Natural killer cell (primary cell): Measurements from ENCODE around the gene CGREF1. TPM values are rescaled to one million over a fixed set of nuclear protein-coding genes. Genes with fewer than 3 reads are reported as not detected.
A peak's percentile ranks its signal among the peaks of the same experiment; 100 is the strongest.

ENCODE experiments used
- ATAC-seq, 3 donors: fragments of 150-1000 bp in 2 of 3; fragments of 200-7000 bp in 1 of 3; cut with Tn5 transposase; 1 replicate in 1 of 3; 2 replicates in 2 of 3; pipeline ENCODE4 v1.10.0; 2021; ENCODE audit warnings: mild to moderate bottlenecking in 2 of 3, moderate library complexity in 2 of 3
- DNase-seq, 2 donors: peaks; one replicate each; pipeline versions ENCODE4 v3.0.0 to v3.0.0-alpha.2; 2013 to 2021; ENCODE audit warnings: mixed read lengths in 1 of 2
- H3K27ac ChIP-seq: one replicate; pipeline ENCODE4 v1.5.1; 2013; ENCODE audit warnings: mild to moderate bottlenecking, low read length
- H3K27me3 ChIP-seq: one replicate; pipeline ENCODE4 v1.6.1; 2013; ENCODE audit warnings: low read length; ENCODE audit not compliant: control insufficient read depth, insufficient read depth
- H3K36me3 ChIP-seq: one replicate; pipeline ENCODE4 v1.6.1; 2013; ENCODE audit warnings: low read length; ENCODE audit not compliant: control insufficient read depth, insufficient read depth
- H3K4me1 ChIP-seq: one replicate; pipeline ENCODE4 v1.6.1; 2013; ENCODE audit warnings: low read length; ENCODE audit not compliant: control insufficient read depth, insufficient read depth
- H3K4me3 ChIP-seq: one replicate; pipeline ENCODE4 v1.5.1; 2013; ENCODE audit warnings: low read length
- H3K9me3 ChIP-seq: one replicate; pipeline ENCODE4 v1.6.1; 2013; ENCODE audit warnings: low read length; ENCODE audit not compliant: control insufficient read depth, insufficient read depth
- H3K27ac Mint-ChIP-seq, 2 donors: one replicate each; pipeline ENCODE4 v1.8.0; 2022; ENCODE audit warnings: mild to moderate bottlenecking in 2 of 2, mixed read lengths in 2 of 2, moderate library complexity in 1 of 2
- H3K27me3 Mint-ChIP-seq, 2 donors: one replicate each; pipeline ENCODE4 v1.8.0; 2022; ENCODE audit warnings: low read depth in 2 of 2, mixed read lengths in 2 of 2
- H3K36me3 Mint-ChIP-seq: one replicate; pipeline ENCODE4 v1.8.0; 2022; ENCODE audit warnings: mixed read lengths
- H3K4me1 Mint-ChIP-seq, 2 donors: one replicate each; pipeline ENCODE4 v1.8.0; 2022; ENCODE audit warnings: mixed read lengths in 2 of 2
- H3K4me3 Mint-ChIP-seq: one replicate; pipeline ENCODE4 v1.8.0; 2022; ENCODE audit warnings: mild to moderate bottlenecking, moderate library complexity, mixed read lengths
- H3K9me3 Mint-ChIP-seq, 2 donors: one replicate each; pipeline ENCODE4 v1.8.0; 2022; ENCODE audit warnings: mixed read lengths in 2 of 2
- WGBS: methylation state at CpG from one replicate; pipeline ENCODE4 v1.1.7; 2013; ENCODE audit warnings: missing lambda C conversion rate; ENCODE audit not compliant: insufficient coverage; 5-methylcytosine and 5-hydroxymethylcytosine counted together
- intact Hi-C: fragments of 100-400 bp; cut with micrococcal nuclease; formaldehyde crosslinking; loops from one replicate; pipeline ENCODE4 v1.14.2; 2022
- total RNA-seq, 4 donors: library from RNA; stranded (reverse); fragments of 120-200 nt in 1 of 4; gene quantifications; one replicate each; pipeline versions ENCODE4 v1.2.3 to v1.2.4, GENCODE V29; 2013 to 2022
- TF ChIP-seq, protein P1 (sequence below): fragments of 200-600 bp; IDR thresholded peaks from one replicate; pipeline ENCODE4 v1.8.0; 2022; ENCODE audit warnings: antibody characterized with exemption

Gene CGREF1
- total RNA-seq, 3 donors from 2014 or later (not counting 1 experiment from before 2014, with no cell fraction given): not detected

- H3K4me3 Mint-ChIP-seq: no peak overlapping the region
- TF ChIP-seq, protein P1, sequence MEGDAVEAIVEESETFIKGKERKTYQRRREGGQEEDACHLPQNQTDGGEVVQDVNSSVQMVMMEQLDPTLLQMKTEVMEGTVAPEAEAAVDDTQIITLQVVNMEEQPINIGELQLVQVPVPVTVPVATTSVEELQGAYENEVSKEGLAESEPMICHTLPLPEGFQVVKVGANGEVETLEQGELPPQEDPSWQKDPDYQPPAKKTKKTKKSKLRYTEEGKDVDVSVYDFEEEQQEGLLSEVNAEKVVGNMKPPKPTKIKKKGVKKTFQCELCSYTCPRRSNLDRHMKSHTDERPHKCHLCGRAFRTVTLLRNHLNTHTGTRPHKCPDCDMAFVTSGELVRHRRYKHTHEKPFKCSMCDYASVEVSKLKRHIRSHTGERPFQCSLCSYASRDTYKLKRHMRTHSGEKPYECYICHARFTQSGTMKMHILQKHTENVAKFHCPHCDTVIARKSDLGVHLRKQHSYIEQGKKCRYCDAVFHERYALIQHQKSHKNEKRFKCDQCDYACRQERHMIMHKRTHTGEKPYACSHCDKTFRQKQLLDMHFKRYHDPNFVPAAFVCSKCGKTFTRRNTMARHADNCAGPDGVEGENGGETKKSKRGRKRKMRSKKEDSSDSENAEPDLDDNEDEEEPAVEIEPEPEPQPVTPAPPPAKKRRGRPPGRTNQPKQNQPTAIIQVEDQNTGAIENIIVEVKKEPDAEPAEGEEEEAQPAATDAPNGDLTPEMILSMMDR: no peak
- no peak overlapping the region for H3K27ac Mint-ChIP-seq
- no peaks in the 10 kb centered on the region for H3K27me3 ChIP-seq
- no peak overlapping the region for H3K4me3 ChIP-seq
- no peaks in the 10 kb centered on the region for H3K9me3 ChIP-seq
- H3K36me3 ChIP-seq: no peaks in the 10 kb centered on the region
- ATAC-seq: no peak
- intact Hi-C loops: no loop called here
- 77% methylated on average over 3 of the region's 3 CpGs for WGBS
- H3K9me3 Mint-ChIP-seq: no peaks in the 10 kb centered on the region
- H3K27ac ChIP-seq: no peak overlapping the region
- H3K27me3 Mint-ChIP-seq: no peaks in the 10 kb centered on the region
- no peak for DNase-seq
- peaks cover 0 to 16% of the 10 kb centered on the region in 2 donors for H3K4me1 Mint-ChIP-seq
- H3K36me3 Mint-ChIP-seq: no peaks in the 10 kb centered on the region
- H3K4me1 ChIP-seq: peaks cover 9% of the 10 kb centered on the region
Measured at GRCh38 chr2:27096748-27097297, 22.1 kb downstream of the CGREF1 start.

- H3K4me3 ChIP-seq: no peak overlapping the region
- no peaks in the 10 kb centered on the region for H3K27me3 ChIP-seq
- DNase-seq: peak in 1 of 2 donors; percentile 69
- peak; percentile 63 to 94 (median 88) for ATAC-seq
- 37% methylated on average over 18 of the region's 18 CpGs for WGBS
- TF ChIP-seq, protein P1: no peak
- intact Hi-C loops: no loop called here
- H3K4me1 ChIP-seq: peaks cover 9% of the 10 kb centered on the region
- Mint-ChIP-seq H3K4me1 (peaks cover 0 to 16% of the 10 kb centered on the region in 2 donors), H3K4me3 (peak overlapping the region; percentile 61), H3K9me3 (no peaks in the 10 kb centered on the region), H3K27me3 (no peaks in the 10 kb centered on the region), H3K27ac (no peak overlapping the region), H3K36me3 (no peaks in the 10 kb centered on the region)
- no peak overlapping the region for H3K27ac ChIP-seq
- no peaks in the 10 kb centered on the region for H3K9me3 ChIP-seq
- H3K36me3 ChIP-seq: no peaks in the 10 kb centered on the region
Measured at GRCh38 chr2:27095745-27096651, 22.9 kb downstream of the CGREF1 start.

DNA sequence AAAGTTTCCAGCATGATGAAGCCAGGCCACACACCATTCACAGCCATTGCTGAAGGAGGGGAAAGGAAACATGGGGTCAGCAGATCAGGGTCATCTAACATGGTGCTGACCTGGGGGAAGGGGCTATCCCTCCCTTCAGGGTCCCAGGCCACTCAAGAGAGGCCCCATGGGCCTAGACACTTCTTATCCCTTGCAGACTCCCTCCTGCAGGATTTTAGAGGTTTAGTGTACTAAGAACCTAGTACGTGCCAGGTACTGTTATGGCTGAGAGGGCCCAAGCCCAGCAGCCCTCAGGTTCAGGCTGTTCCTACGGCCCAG lies 23.5 kb downstream of the CGREF1 start:
- Mint-ChIP-seq H3K27ac (no peak overlapping the region), H3K4me3 (peak overlapping the region; percentile 18), H3K36me3 (no peaks in the 10 kb centered on the region), H3K4me1 (peaks cover 0 to 16% of the 10 kb centered on the region in 2 donors), H3K9me3 (no peaks in the 10 kb centered on the region), H3K27me3 (no peaks in the 10 kb centered on the region)
- Histone ChIP-seq H3K36me3 (no peaks in the 10 kb centered on the region), H3K4me3 (no peak overlapping the region), H3K9me3 (no peaks in the 10 kb centered on the region), H3K27me3 (no peaks in the 10 kb centered on the region), H3K4me1 (peaks cover 9% of the 10 kb centered on the region), H3K27ac (no peak overlapping the region)
- no peak for ATAC-seq
- WGBS: 100% methylated on average over 2 of the region's 2 CpGs
- no peak for DNase-seq
- intact Hi-C loops: no loop called here
- TF ChIP-seq, protein P1: no peak
